SJSA1 (cell line): ENCODE data around the gene CEP170B. TPM values are rescaled to one million over a fixed set of nuclear protein-coding genes. Genes with fewer than 3 reads are reported as not detected.

Experiments used
- DNase-seq, 2 experiments: peaks; one replicate each; pipeline ENCODE4 v3.0.0-alpha.2; 2015 to 2020; ENCODE audit warnings: low spot score in 2 of 2, low read depth in 1 of 2
- H3K27ac ChIP-seq: fragments of 250-450 bp; sonication (Bioruptor Pico); 2 replicates; pipeline ENCODE4 v1.5.1; 2020; ENCODE audit warnings: mild to moderate bottlenecking, moderate library complexity
- H3K27me3 ChIP-seq: fragments of 250-450 bp; sonication (Bioruptor Pico); replicated peaks from 2 replicates; pipeline ENCODE4 v1.5.1; 2020; ENCODE audit warnings: mild to moderate bottlenecking, moderate library complexity
- H3K36me3 ChIP-seq: fragments of 250-450 bp; sonication (Bioruptor Pico); 2 replicates; pipeline ENCODE4 v1.5.1; 2020; ENCODE audit warnings: mild to moderate bottlenecking
- H3K4me1 ChIP-seq: fragments of 250-450 bp; sonication (Bioruptor Pico); replicated peaks from 2 replicates; pipeline ENCODE4 v1.6.1; 2021; ENCODE audit warnings: mild to moderate bottlenecking
- H3K4me3 ChIP-seq: fragments of 250-450 bp; sonication (Bioruptor Pico); 2 replicates; pipeline ENCODE4 v1.5.1; 2020; ENCODE audit warnings: mild to moderate bottlenecking
- H3K9me3 ChIP-seq: fragments of 250-450 bp; sonication (Bioruptor Pico); replicated peaks from 2 replicates; pipeline ENCODE4 v1.5.1; 2020; ENCODE audit warnings: mild to moderate bottlenecking
- total RNA-seq: library from RNA; depleted of rRNA; stranded (reverse); fragments of >200 nt; shearing (Covaris generic); gene quantifications from 2 replicates; pipeline ENCODE4 v1.2.3, GENCODE V29; 2014

The CEP170B gene
- total RNA-seq, 1 experiment from 2014 or later = 9.3 TPM

DNA sequence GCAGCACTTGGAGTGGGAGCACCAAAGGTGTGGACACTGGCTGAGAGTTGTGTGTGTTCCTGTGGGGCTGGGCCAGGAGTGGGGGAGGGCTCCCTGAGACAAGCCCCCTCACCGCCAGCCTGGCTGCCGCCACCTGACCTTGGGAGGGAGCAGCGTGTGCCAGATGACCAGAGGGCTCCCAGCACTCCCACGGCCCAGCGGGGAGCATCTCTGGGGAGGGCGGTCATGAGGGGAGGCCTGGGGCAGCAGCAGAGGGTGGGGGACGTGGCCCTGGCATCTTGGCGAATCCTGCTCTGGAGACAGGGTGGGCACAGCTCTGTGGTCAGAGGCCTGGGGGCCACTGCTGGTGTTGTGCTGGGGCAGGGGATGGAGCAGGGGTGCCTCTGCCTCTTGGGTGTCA is 10.7 kb downstream of the CEP170B start:
- H3K27ac ChIP-seq = no peak overlapping the region
- H3K36me3 ChIP-seq = 0 out of 2 replicates have a peak, but pooled peaks cover 6% of the 10 kb centered on the region
- DNase-seq = no peak
- H3K27me3 ChIP-seq = no peaks in the 10 kb centered on the region
- H3K4me1 ChIP-seq = no peaks in the 10 kb centered on the region
- H3K9me3 ChIP-seq = no peaks in the 10 kb centered on the region
- H3K4me3 ChIP-seq = no peak overlapping the region

DNA sequence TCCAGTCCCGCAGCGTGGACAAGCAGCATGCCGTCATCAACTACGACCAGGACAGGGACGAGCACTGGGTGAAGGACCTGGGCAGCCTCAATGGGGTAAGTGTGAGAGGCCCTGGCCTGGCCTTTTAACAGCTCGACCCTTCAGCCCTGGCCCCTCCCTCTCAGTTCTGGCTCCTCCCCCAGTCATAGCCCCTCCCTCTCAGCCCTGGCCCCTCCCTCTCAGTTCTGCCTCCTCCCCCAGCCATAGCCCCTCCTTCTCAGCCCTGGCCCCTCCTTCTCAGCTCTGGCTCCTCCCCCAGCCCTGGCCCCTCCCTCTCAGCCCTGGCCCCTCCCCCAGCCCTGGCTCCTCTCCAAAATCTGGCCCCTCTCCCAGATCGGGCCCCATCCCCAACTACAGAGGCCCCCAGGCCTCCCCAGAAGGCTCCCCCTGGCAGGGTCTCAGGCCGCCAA is 11.2 kb downstream of the CEP170B start:
- Histone ChIP-seq H3K27ac (no peak overlapping the region), H3K9me3 (no peaks in the 10 kb centered on the region), H3K4me1 (no peaks in the 10 kb centered on the region), H3K27me3 (no peaks in the 10 kb centered on the region), H3K4me3 (no peak overlapping the region), H3K36me3 (0 out of 2 replicates have a peak, but pooled peaks cover 7% of the 10 kb centered on the region)
- DNase-seq = no peak

DNA sequence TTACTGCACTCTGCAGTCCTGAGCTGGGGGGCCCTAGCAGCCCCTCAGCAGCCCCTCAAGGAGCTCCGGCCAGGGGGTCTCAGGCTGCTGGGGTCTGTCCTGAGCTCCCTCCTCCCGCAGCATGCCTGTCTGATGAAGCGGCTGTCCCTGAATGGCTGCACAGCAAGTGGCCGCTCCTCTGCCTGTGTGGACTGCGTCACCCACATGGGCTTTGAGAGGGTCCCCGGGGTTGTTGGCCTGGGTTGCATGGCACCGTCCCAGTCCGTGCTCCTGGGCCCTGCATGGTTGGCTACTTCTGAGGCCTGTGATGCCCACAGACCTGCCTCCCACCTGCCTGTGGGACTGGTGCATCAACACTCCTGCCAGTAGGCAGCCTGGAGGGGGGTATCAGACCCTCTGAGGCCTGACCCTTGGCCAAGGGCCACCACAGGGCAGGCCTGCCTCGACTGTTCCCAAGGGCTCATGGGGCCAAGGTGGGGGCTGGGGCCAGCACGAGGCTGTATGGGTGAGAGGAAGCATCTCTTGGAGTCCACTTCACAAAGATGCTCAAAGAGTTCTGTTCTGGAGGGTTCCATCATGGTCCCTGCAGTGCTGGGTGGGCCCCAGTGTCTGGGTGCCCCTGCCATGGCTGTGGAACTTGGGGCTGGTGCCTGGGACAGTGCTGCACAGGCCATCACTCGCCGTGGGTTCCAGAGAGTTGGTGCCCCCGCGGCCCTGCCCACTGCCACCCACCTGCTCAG is 12.2 kb downstream of the CEP170B start:
- Histone ChIP-seq H3K4me1 (no peaks in the 10 kb centered on the region), H3K36me3 (0 out of 2 replicates have a peak, but pooled peaks cover 7% of the 10 kb centered on the region), H3K27ac (no peak overlapping the region), H3K27me3 (no peaks in the 10 kb centered on the region), H3K9me3 (no peaks in the 10 kb centered on the region), H3K4me3 (no peak overlapping the region)
- no peak for DNase-seq

DNA sequence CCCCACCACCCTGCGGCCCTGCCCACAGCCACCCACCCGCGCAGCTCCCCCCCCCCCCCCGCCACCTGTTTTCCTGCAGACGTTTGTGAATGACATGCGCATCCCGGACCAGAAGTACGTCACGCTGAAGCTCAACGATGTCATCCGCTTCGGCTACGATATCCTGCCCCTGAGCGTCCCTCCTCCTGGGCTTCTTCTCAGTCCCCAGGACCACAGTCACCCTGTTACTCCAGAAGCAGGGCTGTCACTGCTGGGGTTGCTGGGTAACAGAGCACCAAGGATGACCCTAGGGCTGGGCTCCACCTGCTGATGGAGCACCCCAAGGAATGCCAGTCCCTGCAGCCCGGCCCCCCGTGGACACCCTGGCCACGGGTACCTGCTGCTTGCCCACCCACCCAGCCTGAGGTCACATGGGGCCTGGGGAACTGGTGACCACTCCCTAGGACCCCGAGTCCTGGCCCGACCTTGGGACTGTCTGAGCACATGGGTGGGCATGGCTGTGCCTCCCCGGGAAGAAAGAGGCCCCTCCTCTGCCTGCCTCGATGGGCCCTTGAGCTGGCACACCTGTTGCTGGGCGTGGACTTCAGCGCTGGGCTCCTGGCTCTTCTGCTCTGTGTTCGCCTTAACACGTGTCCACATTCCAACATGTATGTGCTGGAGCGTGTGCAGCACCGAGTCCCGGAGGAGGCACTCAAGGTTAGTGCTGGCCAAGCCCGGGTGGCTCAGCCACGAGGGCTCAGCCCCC is 12.9 kb downstream of the CEP170B start:
- peaks cover 7% of the 10 kb centered on the region; the same call in 1 of the 2 replicates for H3K36me3 ChIP-seq
- no peaks in the 10 kb centered on the region for H3K27me3 ChIP-seq
- H3K9me3 ChIP-seq = no peaks in the 10 kb centered on the region
- DNase-seq = no peak
- H3K4me1 ChIP-seq = no peaks in the 10 kb centered on the region
- no peak overlapping the region for H3K27ac ChIP-seq
- no peak overlapping the region for H3K4me3 ChIP-seq

DNA sequence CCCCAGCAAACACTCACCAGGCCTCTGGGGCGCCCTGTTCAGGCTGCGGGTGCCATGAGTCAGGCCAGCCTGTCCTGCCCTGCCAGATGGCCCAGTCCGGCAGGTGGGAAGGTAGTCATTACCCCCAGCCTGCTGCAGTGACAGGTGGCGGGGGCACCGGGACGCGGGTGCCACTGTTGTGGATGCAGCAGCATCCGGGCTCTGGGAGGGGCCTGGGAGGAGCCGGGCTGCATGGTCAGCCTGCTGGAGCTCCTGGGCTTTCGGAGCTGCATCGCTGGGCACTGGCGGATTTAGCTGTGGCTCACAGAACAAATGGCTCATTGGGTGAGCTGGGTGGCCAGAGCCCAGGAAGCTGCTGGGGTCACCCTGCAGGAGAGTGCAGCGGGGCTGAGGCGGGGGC is 13.5 kb downstream of the CEP170B start:
- peaks cover 12% of the 10 kb centered on the region; the same call in 1 of the 2 replicates for H3K36me3 ChIP-seq
- H3K27me3 ChIP-seq = no peaks in the 10 kb centered on the region
- H3K9me3 ChIP-seq = no peaks in the 10 kb centered on the region
- H3K4me1 ChIP-seq = no peaks in the 10 kb centered on the region
- H3K27ac ChIP-seq = no peak overlapping the region
- H3K4me3 ChIP-seq = no peak overlapping the region
- no peak for DNase-seq

DNA sequence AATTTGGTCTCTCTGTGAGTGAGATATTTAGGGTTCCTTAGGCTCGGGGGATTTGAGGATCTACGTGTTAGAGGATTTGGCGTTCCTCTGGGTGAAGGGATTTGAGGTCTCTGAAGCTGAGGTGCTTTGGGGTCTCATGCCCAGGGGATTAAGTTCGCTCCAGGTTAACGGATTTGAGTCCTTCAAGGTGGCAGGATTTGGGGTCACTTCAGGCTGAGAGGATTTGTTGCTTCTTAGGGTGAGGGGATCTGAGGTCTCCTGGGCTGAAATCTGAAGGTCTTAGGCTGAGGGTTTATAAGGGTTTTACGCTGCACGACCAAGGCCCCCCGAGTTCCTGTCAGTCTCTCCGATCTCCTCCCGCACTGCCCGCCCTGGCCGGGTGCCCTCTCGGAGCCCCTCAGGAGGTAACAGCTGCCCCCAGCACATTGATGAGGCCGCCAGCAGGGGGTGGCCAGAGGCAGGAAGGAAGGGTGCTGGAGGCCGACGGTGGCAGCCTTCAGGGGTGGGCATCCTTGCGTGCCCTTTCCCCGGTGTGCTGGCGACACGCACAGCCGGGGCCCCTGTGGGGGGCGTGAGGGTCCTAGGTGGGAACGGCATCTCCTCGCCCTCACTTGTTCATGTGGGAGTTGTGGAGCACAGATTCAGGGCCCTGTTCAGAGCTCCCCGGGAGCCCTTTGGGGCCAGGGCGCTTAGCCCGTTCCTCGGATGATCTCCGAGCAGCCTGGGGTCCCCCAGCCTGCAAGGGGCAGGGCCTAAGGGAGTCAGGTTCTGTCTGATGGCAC is 14.3 kb downstream of the CEP170B start:
- no peak for DNase-seq
- H3K36me3 ChIP-seq = peaks cover 16% of the 10 kb centered on the region; the same call in 1 of the 2 replicates

DNA sequence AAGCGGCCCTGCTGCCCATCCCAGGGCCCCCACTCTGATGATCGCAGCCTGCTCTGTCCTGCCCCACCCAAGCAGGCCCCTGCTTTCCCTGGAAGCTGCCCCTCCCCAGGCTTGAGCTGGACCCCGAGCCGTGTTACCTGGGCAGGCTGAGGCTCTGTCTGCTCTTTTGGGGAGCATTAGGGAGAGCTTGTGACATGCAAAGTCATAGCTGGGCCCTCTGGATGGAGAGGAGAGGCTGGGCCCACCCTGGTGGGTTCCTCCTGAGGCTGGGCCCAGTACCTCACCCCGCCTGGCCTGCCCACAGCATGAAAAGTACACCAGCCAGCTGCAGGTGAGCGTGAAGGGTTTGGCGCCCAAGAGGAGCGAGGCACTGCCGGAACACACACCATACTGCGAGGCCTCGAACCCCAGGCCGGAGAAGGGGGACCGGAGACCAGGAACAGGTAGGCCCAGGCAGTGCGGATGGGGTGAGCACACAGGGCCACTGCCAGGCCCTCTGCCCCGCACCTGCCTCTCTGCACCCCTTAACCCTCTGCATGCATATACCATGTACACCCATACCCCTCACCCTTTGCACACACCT is 15.0 kb downstream of the CEP170B start:
- no peaks in the 10 kb centered on the region for H3K9me3 ChIP-seq
- H3K27me3 ChIP-seq = no peaks in the 10 kb centered on the region
- no peak for DNase-seq

More for the DNA sequence above, 14.3 kb downstream of the CEP170B start:
- no peaks in the 10 kb centered on the region for H3K9me3 ChIP-seq
- H3K4me1 ChIP-seq = no peaks in the 10 kb centered on the region
- no peak overlapping the region for H3K4me3 ChIP-seq
- no peaks in the 10 kb centered on the region for H3K27me3 ChIP-seq
- H3K27ac ChIP-seq = no peak overlapping the region

DNA sequence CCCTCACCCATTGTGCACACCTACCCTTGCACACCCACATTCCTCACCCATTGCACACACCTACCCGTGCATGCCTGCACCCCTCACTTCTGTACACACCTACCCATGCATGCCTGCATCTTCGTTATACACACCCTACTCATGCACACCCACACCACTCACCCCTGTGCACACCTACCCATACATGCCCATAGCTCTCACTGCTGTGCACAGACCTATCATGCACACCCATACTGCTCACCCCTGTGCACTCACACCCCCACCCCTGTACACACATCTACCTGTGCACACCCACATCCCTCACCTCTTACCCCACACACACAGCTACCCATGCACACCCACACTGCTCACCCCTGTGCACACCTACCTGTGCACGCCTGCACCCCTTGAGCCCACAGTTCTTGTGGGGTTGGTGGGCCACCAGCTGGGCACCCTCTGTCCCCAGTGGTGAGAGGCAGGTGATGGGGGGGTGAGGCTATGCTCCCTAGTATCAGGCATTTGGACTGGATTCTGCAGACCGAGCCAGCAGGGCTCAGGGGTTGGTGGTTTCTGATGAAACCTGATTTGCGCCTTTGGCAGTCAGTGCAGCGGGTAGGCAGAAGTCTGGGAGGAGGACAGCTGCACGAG is 15.6 kb downstream of the CEP170B start:
- no peak overlapping the region for H3K4me3 ChIP-seq
- H3K27ac ChIP-seq = no peak overlapping the region
- peaks cover 16% of the 10 kb centered on the region; the same call in 1 of the 2 replicates for H3K36me3 ChIP-seq
- no peaks in the 10 kb centered on the region for H3K4me1 ChIP-seq
- no peaks in the 10 kb centered on the region for H3K9me3 ChIP-seq
- no peak for DNase-seq
- H3K27me3 ChIP-seq = no peaks in the 10 kb centered on the region

More for the DNA sequence above, 15.0 kb downstream of the CEP170B start:
- no peaks in the 10 kb centered on the region for H3K4me1 ChIP-seq
- H3K36me3 ChIP-seq = peaks cover 16% of the 10 kb centered on the region; the same call in 1 of the 2 replicates
- no peak overlapping the region for H3K27ac ChIP-seq
- H3K4me3 ChIP-seq = no peak overlapping the region

DNA sequence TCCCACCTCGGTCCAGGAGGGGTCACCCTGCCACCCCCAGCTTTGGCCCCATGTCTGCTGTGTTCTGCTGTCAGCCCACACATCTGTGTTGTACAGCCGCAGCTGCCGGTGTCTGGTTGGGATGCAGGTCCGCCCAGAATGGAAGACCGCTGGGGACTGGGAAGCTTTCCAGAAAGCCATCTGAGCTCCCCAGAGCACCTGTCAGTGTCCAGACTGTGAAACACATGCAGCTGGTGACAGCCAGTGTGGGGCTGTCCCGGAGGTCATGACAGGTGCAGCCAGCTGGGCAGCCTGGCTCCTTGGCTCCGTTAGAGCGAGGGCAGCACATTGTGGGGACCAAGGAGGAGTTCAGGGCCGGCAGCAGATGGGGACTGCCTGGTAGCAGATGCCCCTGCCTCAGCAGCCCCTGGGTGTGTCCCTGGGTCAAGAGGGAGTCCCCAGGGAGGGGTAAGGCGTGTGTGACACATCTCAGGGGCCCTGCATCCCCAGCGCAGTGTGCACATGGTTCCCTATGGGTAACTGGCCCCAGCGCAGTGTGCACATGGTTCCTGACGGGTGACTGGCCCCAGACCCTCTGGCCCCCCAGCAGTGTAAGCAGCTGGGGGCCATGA is 16.4 kb downstream of the CEP170B start:
- no peak for DNase-seq
- Histone ChIP-seq H3K4me3 (no peak overlapping the region), H3K27me3 (no peaks in the 10 kb centered on the region), H3K27ac (no peak overlapping the region), H3K4me1 (no peaks in the 10 kb centered on the region), H3K9me3 (no peaks in the 10 kb centered on the region), H3K36me3 (peaks cover 16% of the 10 kb centered on the region)

DNA sequence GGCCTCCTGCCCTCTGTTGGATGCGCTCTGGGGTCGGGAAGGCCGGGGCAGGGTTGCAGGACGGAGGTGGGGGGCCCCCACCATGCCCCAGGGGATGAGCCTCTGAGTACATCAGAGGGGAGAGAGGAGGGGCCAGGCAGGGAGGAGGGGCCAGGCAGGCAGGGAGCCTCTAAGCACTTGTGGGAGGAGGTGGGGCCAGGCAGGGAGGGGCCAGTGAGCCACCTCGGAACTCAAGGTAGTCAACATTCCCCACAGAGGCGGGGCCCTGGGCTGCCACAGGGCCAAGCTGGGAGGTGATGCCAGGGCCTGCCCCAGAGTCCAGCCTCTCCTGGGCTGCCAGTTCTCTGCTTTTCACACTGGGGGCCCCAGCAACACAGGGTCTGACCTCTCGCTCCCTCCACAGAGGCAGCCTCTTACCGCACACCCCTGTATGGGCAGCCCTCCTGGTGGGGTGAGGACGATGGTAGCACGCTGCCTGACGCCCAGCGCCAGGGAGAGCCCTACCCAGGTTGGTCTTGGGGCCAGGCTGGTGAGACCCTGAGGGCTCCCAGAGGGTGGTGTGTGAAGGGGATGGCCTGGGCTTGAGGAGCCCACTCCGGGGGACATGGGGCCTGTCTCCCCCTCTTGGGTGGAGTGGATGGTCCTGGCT is 17.4 kb downstream of the CEP170B start:
- Histone ChIP-seq H3K27ac (no peak overlapping the region), H3K4me3 (no peak overlapping the region), H3K27me3 (no peaks in the 10 kb centered on the region), H3K4me1 (no peaks in the 10 kb centered on the region), H3K36me3 (peaks cover 23% of the 10 kb centered on the region), H3K9me3 (no peaks in the 10 kb centered on the region)
- no peak for DNase-seq

DNA sequence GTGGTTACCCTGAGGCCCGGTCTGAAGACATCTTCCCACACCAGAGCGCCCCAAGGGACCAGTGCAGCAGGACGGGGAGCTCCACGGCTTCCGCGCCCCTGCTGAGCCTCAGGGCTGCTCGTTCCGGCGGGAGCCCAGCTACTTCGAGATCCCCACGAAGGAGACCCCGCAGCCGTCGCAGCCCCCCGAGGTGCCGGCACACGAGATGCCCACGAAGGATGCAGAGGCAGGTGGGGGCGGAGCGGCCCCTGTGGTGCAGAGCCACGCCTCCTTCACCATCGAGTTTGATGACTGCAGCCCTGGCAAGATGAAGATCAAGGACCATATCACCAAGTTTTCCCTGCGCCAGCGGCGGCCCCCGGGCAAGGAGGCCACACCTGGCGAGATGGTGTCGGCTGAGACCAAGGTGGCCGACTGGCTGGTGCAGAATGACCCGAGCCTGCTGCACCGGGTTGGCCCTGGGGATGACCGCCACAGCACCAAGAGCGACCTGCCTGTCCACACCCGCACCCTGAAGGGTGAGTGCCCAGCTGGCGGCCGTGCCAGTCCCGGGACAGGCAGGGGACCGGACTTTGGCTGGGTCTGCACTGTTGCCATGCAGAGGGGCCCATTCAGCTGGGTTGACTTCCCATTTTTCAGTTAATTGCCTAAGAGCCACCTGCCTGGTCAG is 18.1 kb downstream of the CEP170B start:
- H3K4me1 ChIP-seq = no peaks in the 10 kb centered on the region
- H3K27me3 ChIP-seq = no peaks in the 10 kb centered on the region
- peaks cover 23% of the 10 kb centered on the region for H3K36me3 ChIP-seq
- no peak overlapping the region for H3K4me3 ChIP-seq
- H3K27ac ChIP-seq = no peak overlapping the region
- H3K9me3 ChIP-seq = no peaks in the 10 kb centered on the region
- DNase-seq = no peak
